Measurements from ENCODE around the gene UGCG. TPM values are rescaled to one million over a fixed set of nuclear protein-coding genes. Genes with fewer than 3 reads are reported as not detected.
A peak's percentile ranks its signal among the peaks of the same experiment; 100 is the strongest.

The UGCG gene
- total and polyA plus RNA-seq, 9 of the 15 experiments (the other 6 are each of a cell fraction or from before 2014, with no cell fraction given): 20.0 to 40.3 (median 29.2) TPM

- no peak for TF ChIP-seq ZSCAN32 (CRISPR knock-in tag; IDR thresholded peaks at IDR 0.05)
- TF ChIP-seq, protein P1, sequence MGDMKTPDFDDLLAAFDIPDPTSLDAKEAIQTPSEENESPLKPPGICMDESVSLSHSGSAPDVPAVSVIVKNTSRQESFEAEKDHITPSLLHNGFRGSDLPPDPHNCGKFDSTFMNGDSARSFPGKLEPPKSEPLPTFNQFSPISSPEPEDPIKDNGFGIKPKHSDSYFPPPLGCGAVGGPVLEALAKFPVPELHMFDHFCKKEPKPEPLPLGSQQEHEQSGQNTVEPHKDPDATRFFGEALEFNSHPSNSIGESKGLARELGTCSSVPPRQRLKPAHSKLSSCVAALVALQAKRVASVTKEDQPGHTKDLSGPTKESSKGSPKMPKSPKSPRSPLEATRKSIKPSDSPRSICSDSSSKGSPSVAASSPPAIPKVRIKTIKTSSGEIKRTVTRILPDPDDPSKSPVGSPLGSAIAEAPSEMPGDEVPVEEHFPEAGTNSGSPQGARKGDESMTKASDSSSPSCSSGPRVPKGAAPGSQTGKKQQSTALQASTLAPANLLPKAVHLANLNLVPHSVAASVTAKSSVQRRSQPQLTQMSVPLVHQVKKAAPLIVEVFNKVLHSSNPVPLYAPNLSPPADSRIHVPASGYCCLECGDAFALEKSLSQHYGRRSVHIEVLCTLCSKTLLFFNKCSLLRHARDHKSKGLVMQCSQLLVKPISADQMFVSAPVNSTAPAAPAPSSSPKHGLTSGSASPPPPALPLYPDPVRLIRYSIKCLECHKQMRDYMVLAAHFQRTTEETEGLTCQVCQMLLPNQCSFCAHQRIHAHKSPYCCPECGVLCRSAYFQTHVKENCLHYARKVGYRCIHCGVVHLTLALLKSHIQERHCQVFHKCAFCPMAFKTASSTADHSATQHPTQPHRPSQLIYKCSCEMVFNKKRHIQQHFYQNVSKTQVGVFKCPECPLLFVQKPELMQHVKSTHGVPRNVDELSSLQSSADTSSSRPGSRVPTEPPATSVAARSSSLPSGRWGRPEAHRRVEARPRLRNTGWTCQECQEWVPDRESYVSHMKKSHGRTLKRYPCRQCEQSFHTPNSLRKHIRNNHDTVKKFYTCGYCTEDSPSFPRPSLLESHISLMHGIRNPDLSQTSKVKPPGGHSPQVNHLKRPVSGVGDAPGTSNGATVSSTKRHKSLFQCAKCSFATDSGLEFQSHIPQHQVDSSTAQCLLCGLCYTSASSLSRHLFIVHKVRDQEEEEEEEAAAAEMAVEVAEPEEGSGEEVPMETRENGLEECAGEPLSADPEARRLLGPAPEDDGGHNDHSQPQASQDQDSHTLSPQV (IDR thresholded peaks at IDR 0.05): no peak
- TF ChIP-seq SMARCE1 (IDR thresholded peaks at IDR 0.05): 0 out of 2 replicates have a peak, but pooled peaks have one; percentile 29
- no peak for TF ChIP-seq LEF1 (IDR thresholded peaks at IDR 0.05)
- no peak for TF ChIP-seq MAZ (CRISPR knock-in tag; conservative IDR thresholded peaks at IDR 0.05 in 1 of 2, IDR thresholded peaks at IDR 0.05 in 1 of 2)
- TF ChIP-seq ADNP (tag; IDR thresholded peaks at IDR 0.05): no peak
- no peak for TF ChIP-seq TSHZ1 (CRISPR knock-in tag; IDR thresholded peaks at IDR 0.05)
- TF ChIP-seq ZNF143 (CRISPR knock-in tag; IDR thresholded peaks at IDR 0.05): no peak
- no peak for TF ChIP-seq ZKSCAN8 (CRISPR knock-in tag; IDR thresholded peaks at IDR 0.05)
- TF ChIP-seq ZZZ3 (IDR thresholded peaks at IDR 0.05): no peak
- TF ChIP-seq BDP1 (IDR thresholded peaks at IDR 0.05; ENCODE audit: insufficient read depth, insufficient read length): no peak
- TF ChIP-seq GTF2F1 (IDR thresholded peaks at IDR 0.05; ENCODE audit: low read depth, low read length): no peak
- no peak for TF ChIP-seq SREBF2 (CRISPR knock-in tag; IDR thresholded peaks at IDR 0.05)
- no peak for TF ChIP-seq IRF2 (CRISPR knock-in tag; IDR thresholded peaks at IDR 0.05)
- TF ChIP-seq DMBX1 (CRISPR knock-in tag; IDR thresholded peaks at IDR 0.05; ENCODE audit: borderline replicate concordance): 0 out of 2 replicates have a peak, but pooled peaks have one; percentile 20
- TF ChIP-seq RBBP5 (IDR thresholded peaks at IDR 0.05; ENCODE audit: borderline replicate concordance, insufficient read depth, low read length, poor library complexity, severe bottlenecking): peak; percentile 73
- TF ChIP-seq ZNF263 (CRISPR knock-in tag; IDR thresholded peaks at IDR 0.05; ENCODE audit: borderline replicate concordance): no peak
- TF ChIP-seq STAT5A (IDR thresholded peaks at IDR 0.05; ENCODE audit: borderline replicate concordance, low read length): no peak
- TF ChIP-seq BMI1 (IDR thresholded peaks at IDR 0.05; ENCODE audit: low read length): no peak
- peak; percentile 53; the same call in 1 of the 2 replicates for TF ChIP-seq ZNF175 (CRISPR knock-in tag; IDR thresholded peaks at IDR 0.05; ENCODE audit: low read depth)
- TF ChIP-seq HSF4 (CRISPR knock-in tag; IDR thresholded peaks at IDR 0.05; ENCODE audit: borderline replicate concordance): no peak
- 0 out of 2 replicates have a peak, but pooled peaks have one; percentile 29 for TF ChIP-seq NFRKB (IDR thresholded peaks at IDR 0.05; ENCODE audit: low read depth)
Measured at GRCh38 chr9:111896942-111897600, 457 bp downstream of the UGCG start (continued).
